ENCODE results near the gene VEGFD.

- TF ChIP-seq FOS (IDR thresholded peaks at IDR 0.05; ENCODE audit: borderline replicate concordance, insufficient read depth, low read length) (no peak), POLR2A (IDR thresholded peaks at IDR 0.05; ENCODE audit: low read depth, low read length) (no peak), POLR2AphosphoS5 (IDR thresholded peaks at IDR 0.05; ENCODE audit: insufficient read depth, low read depth, low read length) (no peak), JUN (IDR thresholded peaks at IDR 0.05; ENCODE audit: borderline replicate concordance, insufficient read depth, insufficient read length, low read depth) (no peak), EZH2 (IDR thresholded peaks at IDR 0.05; ENCODE audit: borderline replicate concordance, low read depth, low read length, severe bottlenecking) (no peak)
- TF ChIP-seq, protein P1, sequence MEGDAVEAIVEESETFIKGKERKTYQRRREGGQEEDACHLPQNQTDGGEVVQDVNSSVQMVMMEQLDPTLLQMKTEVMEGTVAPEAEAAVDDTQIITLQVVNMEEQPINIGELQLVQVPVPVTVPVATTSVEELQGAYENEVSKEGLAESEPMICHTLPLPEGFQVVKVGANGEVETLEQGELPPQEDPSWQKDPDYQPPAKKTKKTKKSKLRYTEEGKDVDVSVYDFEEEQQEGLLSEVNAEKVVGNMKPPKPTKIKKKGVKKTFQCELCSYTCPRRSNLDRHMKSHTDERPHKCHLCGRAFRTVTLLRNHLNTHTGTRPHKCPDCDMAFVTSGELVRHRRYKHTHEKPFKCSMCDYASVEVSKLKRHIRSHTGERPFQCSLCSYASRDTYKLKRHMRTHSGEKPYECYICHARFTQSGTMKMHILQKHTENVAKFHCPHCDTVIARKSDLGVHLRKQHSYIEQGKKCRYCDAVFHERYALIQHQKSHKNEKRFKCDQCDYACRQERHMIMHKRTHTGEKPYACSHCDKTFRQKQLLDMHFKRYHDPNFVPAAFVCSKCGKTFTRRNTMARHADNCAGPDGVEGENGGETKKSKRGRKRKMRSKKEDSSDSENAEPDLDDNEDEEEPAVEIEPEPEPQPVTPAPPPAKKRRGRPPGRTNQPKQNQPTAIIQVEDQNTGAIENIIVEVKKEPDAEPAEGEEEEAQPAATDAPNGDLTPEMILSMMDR (IDR thresholded peaks at IDR 0.05; ENCODE audit: extremely low read depth in 1 of 2, insufficient read depth in 1 of 2, low read depth in 1 of 2, low read length in 2 of 2) = no peak
- TF ChIP-seq, protein P2, sequence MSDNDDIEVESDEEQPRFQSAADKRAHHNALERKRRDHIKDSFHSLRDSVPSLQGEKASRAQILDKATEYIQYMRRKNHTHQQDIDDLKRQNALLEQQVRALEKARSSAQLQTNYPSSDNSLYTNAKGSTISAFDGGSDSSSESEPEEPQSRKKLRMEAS (IDR thresholded peaks at IDR 0.05; ENCODE audit: insufficient read depth, insufficient read length) = no peak
Measured at GRCh38 chrX:15425024-15425423, 40.8 kb upstream of the VEGFD start.
